WTC11 (cell line): ENCODE data around the gene PRF1.

Source experiments
- IRF2 ChIP-seq: sonication (generic); formaldehyde crosslinking; IDR thresholded peaks from 2 replicates; pipeline ENCODE4 v1.8.0; 2022; ENCODE audit warnings: low read depth, missing genetic modification reagents, borderline replicate concordance
- TF ChIP-seq, protein P1 (sequence below): fragments of 200-600 bp; IDR thresholded peaks from 2 replicates; pipeline ENCODE4 v1.8.0; 2022; ENCODE audit warnings: antibody characterized with exemption

GRCh38 chr10:70578371-70578947 is 24.1 kb downstream of the PRF1 start:
- TF ChIP-seq, protein P1, sequence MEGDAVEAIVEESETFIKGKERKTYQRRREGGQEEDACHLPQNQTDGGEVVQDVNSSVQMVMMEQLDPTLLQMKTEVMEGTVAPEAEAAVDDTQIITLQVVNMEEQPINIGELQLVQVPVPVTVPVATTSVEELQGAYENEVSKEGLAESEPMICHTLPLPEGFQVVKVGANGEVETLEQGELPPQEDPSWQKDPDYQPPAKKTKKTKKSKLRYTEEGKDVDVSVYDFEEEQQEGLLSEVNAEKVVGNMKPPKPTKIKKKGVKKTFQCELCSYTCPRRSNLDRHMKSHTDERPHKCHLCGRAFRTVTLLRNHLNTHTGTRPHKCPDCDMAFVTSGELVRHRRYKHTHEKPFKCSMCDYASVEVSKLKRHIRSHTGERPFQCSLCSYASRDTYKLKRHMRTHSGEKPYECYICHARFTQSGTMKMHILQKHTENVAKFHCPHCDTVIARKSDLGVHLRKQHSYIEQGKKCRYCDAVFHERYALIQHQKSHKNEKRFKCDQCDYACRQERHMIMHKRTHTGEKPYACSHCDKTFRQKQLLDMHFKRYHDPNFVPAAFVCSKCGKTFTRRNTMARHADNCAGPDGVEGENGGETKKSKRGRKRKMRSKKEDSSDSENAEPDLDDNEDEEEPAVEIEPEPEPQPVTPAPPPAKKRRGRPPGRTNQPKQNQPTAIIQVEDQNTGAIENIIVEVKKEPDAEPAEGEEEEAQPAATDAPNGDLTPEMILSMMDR = no peak
- no peak for TF ChIP-seq IRF2 (CRISPR knock-in tag)
